Mesothelial cell of epicardium (in vitro differentiated cells): ENCODE results near the gene SMIM15. TPM values are rescaled to one million over a fixed set of nuclear protein-coding genes. Genes with fewer than 3 reads are reported as not detected.

Source experiments
- DNase-seq, 2 experiments: peaks; one replicate each; pipeline ENCODE4 v3.0.0; 2021; ENCODE audit warnings: low spot score in 2 of 2; ENCODE audit not compliant: unreplicated experiment in 2 of 2
- H3K27ac Mint-ChIP-seq: 2 replicates; pipeline ENCODE4 v1.8.0; 2021; ENCODE audit warnings: mixed read lengths
- H3K27me3 Mint-ChIP-seq: 2 replicates; pipeline ENCODE4 v1.8.0; 2021; ENCODE audit warnings: low read depth, mixed read lengths
- H3K36me3 Mint-ChIP-seq: 2 replicates; pipeline ENCODE4 v1.8.0; 2021; ENCODE audit warnings: mixed read lengths
- H3K4me1 Mint-ChIP-seq: 2 replicates; pipeline ENCODE4 v1.8.0; 2021; ENCODE audit warnings: mixed read lengths
- H3K4me3 Mint-ChIP-seq: 2 replicates; pipeline ENCODE4 v1.8.0; 2021; ENCODE audit warnings: mild to moderate bottlenecking, moderate library complexity, mixed read lengths
- H3K9me3 Mint-ChIP-seq: 2 replicates; pipeline ENCODE4 v1.8.0; 2021; ENCODE audit warnings: mixed read lengths
- CTCF ChIP-seq: fragments of 200-600 bp; sonication (generic); IDR thresholded peaks from one replicate; pipeline ENCODE4 v1.5.0; 2021; ENCODE audit warnings: antibody characterized with exemption; ENCODE audit not compliant: unreplicated experiment
- total RNA-seq: library from RNA; stranded (reverse); gene quantifications from 3 replicates; pipeline ENCODE4 v1.2.1, GENCODE V29; 2021

SMIM15 gene
- total RNA-seq, 1 donor from 2014 or later, result 50.9 TPM

GRCh38 chr5:61130289-61130688 is 32.0 kb downstream of the SMIM15 start:
- TF ChIP-seq CTCF, result no peak

GRCh38 chr5:61123145-61123544 is 39.1 kb downstream of the SMIM15 start:
- Mint-ChIP-seq H3K36me3 (peaks cover 2% of the 10 kb centered on the region), H3K4me1 (no peaks in the 10 kb centered on the region), H3K4me3 (no peak overlapping the region), H3K27me3 (no peaks in the 10 kb centered on the region), H3K27ac (no peak overlapping the region), H3K9me3 (no peaks in the 10 kb centered on the region)
- TF ChIP-seq CTCF, result no peak
- DNase-seq, result no peak

More at GRCh38 chr5:61130289-61130688, 32.0 kb downstream of the SMIM15 start:
- DNase-seq, result no peak
- Mint-ChIP-seq H3K36me3 (peaks cover 2% of the 10 kb centered on the region), H3K4me3 (no peak overlapping the region), H3K27me3 (no peaks in the 10 kb centered on the region), H3K4me1 (no peaks in the 10 kb centered on the region), H3K9me3 (peaks cover 4% of the 10 kb centered on the region), H3K27ac (no peak overlapping the region)

GRCh38 chr5:61120534-61120933 is 41.7 kb downstream of the SMIM15 start:
- H3K9me3 Mint-ChIP-seq, result no peaks in the 10 kb centered on the region
- H3K27me3 Mint-ChIP-seq, result no peaks in the 10 kb centered on the region
- H3K36me3 Mint-ChIP-seq, result no peaks in the 10 kb centered on the region

GRCh38 chr5:61119066-61119465 is 43.2 kb downstream of the SMIM15 start:
- H3K36me3 Mint-ChIP-seq, result no peaks in the 10 kb centered on the region
- peaks cover 6% of the 10 kb centered on the region for H3K9me3 Mint-ChIP-seq
- no peak overlapping the region for H3K27ac Mint-ChIP-seq
- H3K27me3 Mint-ChIP-seq, result no peaks in the 10 kb centered on the region
- DNase-seq, result no peak
- no peak for TF ChIP-seq CTCF
- no peak overlapping the region for H3K4me3 Mint-ChIP-seq
- H3K4me1 Mint-ChIP-seq, result no peaks in the 10 kb centered on the region

More at GRCh38 chr5:61120534-61120933, 41.7 kb downstream of the SMIM15 start:
- Mint-ChIP-seq H3K4me1 (no peaks in the 10 kb centered on the region), H3K4me3 (no peak overlapping the region), H3K27ac (no peak overlapping the region)
- no peak for DNase-seq
- TF ChIP-seq CTCF, result no peak

GRCh38 chr5:61115968-61116367 is 46.3 kb downstream of the SMIM15 start:
- DNase-seq, result no peak
- no peak overlapping the region for H3K4me3 Mint-ChIP-seq
- peaks cover 5% of the 10 kb centered on the region for H3K36me3 Mint-ChIP-seq
- no peaks in the 10 kb centered on the region for H3K4me1 Mint-ChIP-seq
- H3K9me3 Mint-ChIP-seq, result peaks cover 20% of the 10 kb centered on the region
- no peaks in the 10 kb centered on the region for H3K27me3 Mint-ChIP-seq
- no peak for TF ChIP-seq CTCF
- H3K27ac Mint-ChIP-seq, result no peak overlapping the region

- no peak overlapping the region for H3K27ac Mint-ChIP-seq
- H3K4me1 Mint-ChIP-seq, result no peaks in the 10 kb centered on the region
- H3K27me3 Mint-ChIP-seq, result no peaks in the 10 kb centered on the region
- no peak for TF ChIP-seq CTCF
- peaks cover 5% of the 10 kb centered on the region for H3K36me3 Mint-ChIP-seq
- no peak for DNase-seq
- H3K4me3 Mint-ChIP-seq, result no peak overlapping the region
- H3K9me3 Mint-ChIP-seq, result peaks cover 27% of the 10 kb centered on the region
Measured at GRCh38 chr5:61114441-61114840, 47.8 kb downstream of the SMIM15 start.
